Panc1 (cell line): Measurements from ENCODE around the gene ESRRG. TPM values are rescaled to one million over a fixed set of nuclear protein-coding genes. Genes with fewer than 3 reads are reported as not detected.

Source experiments
- ATAC-seq: fragments of 200-7000 bp; cut with Tn5 transposase; 2 replicates; pipeline ENCODE4 v1.9.1; 2020; ENCODE audit warnings: mild to moderate bottlenecking, moderate library complexity
- BruUV-seq: library from RNA; stranded (reverse); fragments of 400-500 nt; replicated peaks from 2 replicates; lab custom pipeline; 2021; lab: Mats Ljungman, UMichigan
- CTCF ChIA-PET: fragments of 300-600 bp; sonication (Branson Sonifier 250); formaldehyde crosslinking; loops from one replicate; lab custom pipeline; 2022; ENCODE audit warnings: antibody characterized with exemption; lab: Charles Lee
- POLR2A ChIA-PET: fragments of 300-600 bp; sonication (Branson Sonifier 250); formaldehyde crosslinking; loops from one replicate; lab custom pipeline; 2022; ENCODE audit warnings: antibody characterized with exemption; lab: Charles Lee
- DNase-seq: peaks from one replicate; pipeline ENCODE4 v3.0.0-alpha.2; 2010; ENCODE audit warnings: low read depth, low spot score
- H3K27ac ChIP-seq: 2 replicates; pipeline ENCODE4 v1.5.1; 2011; ENCODE audit warnings: mild to moderate bottlenecking, low read length, inconsistent platforms
- H3K27me3 ChIP-seq: fragments of 200-500 bp; sonication (Bioruptor generic); 2 replicates; pipeline ENCODE4 v1.6.0; 2014; ENCODE audit warnings: low read length, inconsistent platforms; ENCODE audit not compliant: control insufficient read depth, insufficient read depth
- H3K36me3 ChIP-seq: fragments of 200-500 bp; sonication (Bioruptor generic); 2 replicates; pipeline ENCODE4 v1.5.1; 2014; ENCODE audit warnings: inconsistent platforms, mild to moderate bottlenecking, low read length, moderate library complexity; ENCODE audit not compliant: control insufficient read depth, insufficient read depth
- H3K4me1 ChIP-seq: 2 replicates; pipeline ENCODE4 v1.5.1; 2011; ENCODE audit warnings: inconsistent platforms, mild to moderate bottlenecking, low read length, moderate library complexity; ENCODE audit not compliant: control insufficient read depth, insufficient read depth
- H3K4me3 ChIP-seq, 2 experiments: 2 replicates each; pipeline ENCODE4 v1.5.1; 2011 to 2012; ENCODE audit warnings: low read depth in 2 of 2, low read length in 2 of 2, mild to moderate bottlenecking in 2 of 2, inconsistent platforms in 1 of 2, moderate library complexity in 1 of 2
- H3K9me3 ChIP-seq: fragments of 200-500 bp; sonication (Bioruptor generic); 2 replicates; pipeline ENCODE4 v1.5.1; 2014; ENCODE audit warnings: low read depth, mild to moderate bottlenecking, inconsistent platforms, low read length, moderate library complexity; ENCODE audit not compliant: control insufficient read depth, insufficient read depth
- POLR2AphosphoS5 ChIP-seq: IDR thresholded peaks from 2 replicates; pipeline ENCODE4 v1.6.1; 2012; ENCODE audit warnings: mild to moderate bottlenecking, low read depth, low read length, moderate library complexity
- SIN3A ChIP-seq: IDR thresholded peaks from 2 replicates; pipeline ENCODE4 v1.6.1; 2012; ENCODE audit warnings: low read depth, mild to moderate bottlenecking, low read length, moderate library complexity, borderline replicate concordance; ENCODE audit not compliant: insufficient read depth
- TCF7L2 ChIP-seq: IDR thresholded peaks from 2 replicates; pipeline ENCODE4 v1.6.1; 2011; ENCODE audit warnings: mild to moderate bottlenecking, low read depth, low read length, inconsistent platforms
- in situ Hi-C: cut with HindIII; loops from 2 replicates; pipeline ENCODE4 v1.10.0; 2016; ENCODE audit warnings: low sequenced_read_pairs, low pct_unique_long_range_greater_than_20kb
- intact Hi-C: fragments of 100-400 bp; cut with micrococcal nuclease; formaldehyde crosslinking; loops from one replicate; pipeline ENCODE4 v1.10.0; 2022; ENCODE audit not compliant: unreplicated experiment
- total RNA-seq: library from RNA; stranded (reverse); gene quantifications from one replicate; pipeline ENCODE4 v1.2.1, GENCODE V29; 2021; ENCODE audit not compliant: unreplicated experiment
- TF ChIP-seq, protein P1 (sequence below): fragments of 450-650 bp; IDR thresholded peaks from 2 replicates; pipeline ENCODE4 v1.5.1; 2017; ENCODE audit warnings: mild to moderate bottlenecking
- TF ChIP-seq, protein P2 (sequence below), 2 experiments: IDR thresholded peaks; 2 replicates each; pipeline ENCODE4 v1.6.1; 2011 to 2012; ENCODE audit warnings: low read depth in 2 of 2, control low read depth in 1 of 2, low read length in 1 of 2, mild to moderate bottlenecking in 1 of 2, moderate library complexity in 1 of 2; ENCODE audit not compliant: insufficient read depth in 1 of 2

Gene ESRRG
- total RNA-seq, 1 experiment from 2014 or later, result not detected

DNA sequence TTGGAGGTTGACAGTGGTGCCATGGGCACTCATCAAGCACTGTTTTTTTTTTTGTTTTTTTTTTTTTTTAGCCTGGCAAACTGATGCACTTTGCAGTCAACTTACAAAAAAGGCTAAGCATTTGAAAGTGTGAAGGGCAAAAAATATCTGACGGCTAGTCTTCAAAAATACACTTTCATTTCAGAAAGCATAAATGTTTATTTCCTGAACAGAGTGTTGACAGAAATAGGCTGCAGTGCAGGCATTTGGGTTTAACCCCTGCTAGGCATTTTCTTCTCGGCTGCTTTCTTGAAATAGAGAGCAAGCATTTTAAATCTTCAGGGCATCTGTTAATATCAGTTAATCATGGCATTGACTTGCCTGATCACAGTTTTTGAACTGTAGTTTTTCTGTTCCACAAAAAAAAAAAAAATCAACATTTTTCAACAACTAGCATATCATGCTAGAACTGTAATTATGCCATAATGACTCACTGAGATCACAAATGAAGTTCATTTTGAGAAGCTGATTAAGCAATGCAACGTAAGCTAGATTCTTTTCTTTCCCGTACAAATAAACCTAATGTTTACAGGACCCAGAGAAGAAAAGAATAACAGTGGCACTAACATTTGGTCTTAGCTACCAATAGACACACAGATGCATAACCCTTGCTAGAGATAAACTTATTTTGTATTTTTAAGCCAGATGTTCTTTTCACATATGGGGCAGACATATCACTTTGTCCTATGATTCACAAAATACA lies 199.6 kb downstream of the ESRRG start:
- POLR2A ChIA-PET, result interaction anchor here (0.6 kb wide), 1 partner anchor 614 kb away, joined by 3 read pairs; no protein-coding TSS in a partner anchor
- Histone ChIP-seq H3K4me1 (no peaks in the 10 kb centered on the region), H3K27me3 (no peaks in the 10 kb centered on the region), H3K4me3 (no peak overlapping the region), H3K9me3 (no peaks in the 10 kb centered on the region), H3K36me3 (no peaks in the 10 kb centered on the region), H3K27ac (no peak overlapping the region)
- CTCF ChIA-PET, result interaction anchor here (0.7 kb wide), 1 partner anchor 25 kb away, joined by 6 read pairs; no protein-coding TSS in a partner anchor
- intact Hi-C loops (no loop called here), in situ Hi-C loops (no loop called here)
- DNase-seq (no peak), ATAC-seq (no peak)
- no TSS peak for BruUV-seq
- TF ChIP-seq, protein P1, sequence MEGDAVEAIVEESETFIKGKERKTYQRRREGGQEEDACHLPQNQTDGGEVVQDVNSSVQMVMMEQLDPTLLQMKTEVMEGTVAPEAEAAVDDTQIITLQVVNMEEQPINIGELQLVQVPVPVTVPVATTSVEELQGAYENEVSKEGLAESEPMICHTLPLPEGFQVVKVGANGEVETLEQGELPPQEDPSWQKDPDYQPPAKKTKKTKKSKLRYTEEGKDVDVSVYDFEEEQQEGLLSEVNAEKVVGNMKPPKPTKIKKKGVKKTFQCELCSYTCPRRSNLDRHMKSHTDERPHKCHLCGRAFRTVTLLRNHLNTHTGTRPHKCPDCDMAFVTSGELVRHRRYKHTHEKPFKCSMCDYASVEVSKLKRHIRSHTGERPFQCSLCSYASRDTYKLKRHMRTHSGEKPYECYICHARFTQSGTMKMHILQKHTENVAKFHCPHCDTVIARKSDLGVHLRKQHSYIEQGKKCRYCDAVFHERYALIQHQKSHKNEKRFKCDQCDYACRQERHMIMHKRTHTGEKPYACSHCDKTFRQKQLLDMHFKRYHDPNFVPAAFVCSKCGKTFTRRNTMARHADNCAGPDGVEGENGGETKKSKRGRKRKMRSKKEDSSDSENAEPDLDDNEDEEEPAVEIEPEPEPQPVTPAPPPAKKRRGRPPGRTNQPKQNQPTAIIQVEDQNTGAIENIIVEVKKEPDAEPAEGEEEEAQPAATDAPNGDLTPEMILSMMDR, result no peak
- TF ChIP-seq POLR2AphosphoS5 (no peak), TCF7L2 (no peak), SIN3A (no peak)
- TF ChIP-seq, protein P2, sequence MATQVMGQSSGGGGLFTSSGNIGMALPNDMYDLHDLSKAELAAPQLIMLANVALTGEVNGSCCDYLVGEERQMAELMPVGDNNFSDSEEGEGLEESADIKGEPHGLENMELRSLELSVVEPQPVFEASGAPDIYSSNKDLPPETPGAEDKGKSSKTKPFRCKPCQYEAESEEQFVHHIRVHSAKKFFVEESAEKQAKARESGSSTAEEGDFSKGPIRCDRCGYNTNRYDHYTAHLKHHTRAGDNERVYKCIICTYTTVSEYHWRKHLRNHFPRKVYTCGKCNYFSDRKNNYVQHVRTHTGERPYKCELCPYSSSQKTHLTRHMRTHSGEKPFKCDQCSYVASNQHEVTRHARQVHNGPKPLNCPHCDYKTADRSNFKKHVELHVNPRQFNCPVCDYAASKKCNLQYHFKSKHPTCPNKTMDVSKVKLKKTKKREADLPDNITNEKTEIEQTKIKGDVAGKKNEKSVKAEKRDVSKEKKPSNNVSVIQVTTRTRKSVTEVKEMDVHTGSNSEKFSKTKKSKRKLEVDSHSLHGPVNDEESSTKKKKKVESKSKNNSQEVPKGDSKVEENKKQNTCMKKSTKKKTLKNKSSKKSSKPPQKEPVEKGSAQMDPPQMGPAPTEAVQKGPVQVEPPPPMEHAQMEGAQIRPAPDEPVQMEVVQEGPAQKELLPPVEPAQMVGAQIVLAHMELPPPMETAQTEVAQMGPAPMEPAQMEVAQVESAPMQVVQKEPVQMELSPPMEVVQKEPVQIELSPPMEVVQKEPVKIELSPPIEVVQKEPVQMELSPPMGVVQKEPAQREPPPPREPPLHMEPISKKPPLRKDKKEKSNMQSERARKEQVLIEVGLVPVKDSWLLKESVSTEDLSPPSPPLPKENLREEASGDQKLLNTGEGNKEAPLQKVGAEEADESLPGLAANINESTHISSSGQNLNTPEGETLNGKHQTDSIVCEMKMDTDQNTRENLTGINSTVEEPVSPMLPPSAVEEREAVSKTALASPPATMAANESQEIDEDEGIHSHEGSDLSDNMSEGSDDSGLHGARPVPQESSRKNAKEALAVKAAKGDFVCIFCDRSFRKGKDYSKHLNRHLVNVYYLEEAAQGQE (IDR thresholded peaks at IDR 0.05; ENCODE audit: insufficient read depth in 1 of 2, low read depth in 2 of 2, low read length in 1 of 2), result no peak

DNA sequence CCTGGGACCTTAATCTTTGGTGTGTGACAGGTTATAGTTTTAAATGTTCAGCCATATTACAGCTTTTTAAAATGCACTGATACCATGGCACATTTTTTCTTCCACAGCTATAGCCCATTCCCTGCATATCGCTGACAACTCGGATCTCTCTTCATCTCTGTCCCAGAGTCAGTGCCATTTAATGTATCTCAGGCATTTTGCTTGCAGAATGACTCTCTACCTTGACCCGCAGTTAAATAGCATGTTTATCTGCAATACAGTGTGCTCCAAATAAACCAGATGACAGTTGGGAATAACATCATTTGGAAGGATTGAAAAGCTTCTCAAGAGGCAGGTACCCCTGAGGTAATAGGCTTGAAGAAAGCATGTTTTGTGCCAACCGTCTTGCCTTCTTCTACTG lies 200.2 kb downstream of the ESRRG start:
- in situ Hi-C loops, result no loop called here
- ATAC-seq, result no peak
- BruUV-seq, result no TSS peak

More for the DNA sequence above, 200.2 kb downstream of the ESRRG start:
- no peak for TF ChIP-seq SIN3A
- TF ChIP-seq TCF7L2, result no peak
- TF ChIP-seq POLR2AphosphoS5, result no peak
- TF ChIP-seq, protein P2 (IDR thresholded peaks at IDR 0.05; ENCODE audit: insufficient read depth in 1 of 2, low read depth in 2 of 2, low read length in 1 of 2), result no peak
- intact Hi-C loops, result no loop called here
- Histone ChIP-seq H3K36me3 (no peaks in the 10 kb centered on the region), H3K27ac (no peak overlapping the region), H3K9me3 (no peaks in the 10 kb centered on the region), H3K4me3 (no peak overlapping the region), H3K27me3 (no peaks in the 10 kb centered on the region), H3K4me1 (no peaks in the 10 kb centered on the region)
- no peak for DNase-seq
- POLR2A ChIA-PET, result interaction anchor here (0.6 kb wide), 1 partner anchor 614 kb away, joined by 3 read pairs; no protein-coding TSS in a partner anchor
- CTCF ChIA-PET, result interaction anchor here (0.6 kb wide), 1 partner anchor 87 kb away, joined by 3 read pairs; no protein-coding TSS in a partner anchor
